GM19468 (cell line): ENCODE data around the gene MYO1D.
"Not testable (repeated sequence)": the region's sequence is repeated elsewhere in the genome, so short reads cannot be mapped to it uniquely, and the experiment has no call there.

ENCODE experiments used
- ATAC-seq: cut with Tn5 transposase; IDR thresholded peaks from one replicate; pipeline ENCODE4 v1.9.1; 2021; ENCODE audit warnings: mild to moderate bottlenecking, moderate library complexity, moderate number of reproducible peaks; ENCODE audit not compliant: unreplicated experiment; ENCODE audit errors: extremely low read depth

Gene MYO1D

GRCh38 chr17:32452281-32452680, 424.6 kb downstream of the MYO1D start:
- no peak for ATAC-seq

DNA sequence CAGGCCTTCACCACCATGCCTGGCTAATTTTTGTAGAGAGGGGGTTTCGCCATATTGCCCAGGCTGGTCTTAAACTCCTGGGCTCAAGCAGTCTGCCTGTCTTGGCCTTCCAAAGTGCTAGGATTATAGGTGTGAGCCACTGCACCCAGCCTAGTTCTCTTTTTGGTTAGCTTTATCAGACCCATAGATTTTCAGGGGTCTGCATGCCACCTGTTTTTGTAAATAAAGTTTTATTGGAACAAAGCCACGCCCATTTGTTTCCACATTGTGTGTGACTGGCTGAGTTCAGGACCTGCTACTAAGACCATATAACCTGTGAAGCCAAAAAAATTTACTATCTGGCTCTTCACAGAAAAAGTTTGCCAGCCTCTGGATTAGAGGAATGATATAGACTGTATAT, 425.0 kb downstream of the MYO1D start:
- no peak for ATAC-seq

DNA sequence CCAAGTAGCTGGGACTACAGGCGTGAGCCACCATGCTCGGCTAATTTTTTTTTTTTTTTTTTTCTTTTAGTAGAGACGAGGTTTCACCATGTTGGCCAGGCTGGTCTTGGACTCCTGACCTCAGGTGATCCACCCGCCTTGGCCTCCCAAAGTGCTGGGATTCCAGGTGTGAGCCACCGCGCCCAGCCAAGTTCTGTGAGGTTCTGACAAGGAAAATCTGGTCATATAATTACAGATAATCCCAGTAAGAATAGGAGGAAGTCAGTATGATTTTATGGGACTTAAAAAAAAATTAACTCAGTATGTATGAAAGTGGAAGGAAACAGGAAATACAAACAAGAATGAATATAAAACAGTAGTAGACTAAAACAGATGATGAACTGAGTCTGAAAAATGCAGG, 426.5 kb downstream of the MYO1D start:
- not testable (repeated sequence) for ATAC-seq

- ATAC-seq: no peak
Measured at GRCh38 chr17:32449963-32450362, 427.0 kb downstream of the MYO1D start.

DNA sequence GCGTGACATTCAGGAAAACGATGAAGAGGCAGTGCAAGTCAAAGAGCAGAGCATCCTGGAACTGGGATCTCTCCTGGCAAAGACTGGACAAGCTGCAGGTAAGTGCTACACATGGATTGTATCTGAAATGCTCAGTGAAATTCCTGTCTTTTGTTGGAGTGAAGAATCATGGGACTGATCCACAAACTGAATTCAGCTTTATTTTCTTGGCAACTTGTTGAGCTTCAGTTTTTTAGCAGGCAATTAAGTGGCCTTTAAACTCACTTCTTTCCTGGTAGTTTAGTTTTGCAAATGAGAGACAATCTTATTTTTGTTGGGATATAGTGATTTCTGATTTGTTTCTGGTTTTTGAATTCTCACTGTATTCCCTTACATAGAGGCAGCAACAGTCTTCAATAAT, 430.0 kb downstream of the MYO1D start:
- ATAC-seq: no peak

DNA sequence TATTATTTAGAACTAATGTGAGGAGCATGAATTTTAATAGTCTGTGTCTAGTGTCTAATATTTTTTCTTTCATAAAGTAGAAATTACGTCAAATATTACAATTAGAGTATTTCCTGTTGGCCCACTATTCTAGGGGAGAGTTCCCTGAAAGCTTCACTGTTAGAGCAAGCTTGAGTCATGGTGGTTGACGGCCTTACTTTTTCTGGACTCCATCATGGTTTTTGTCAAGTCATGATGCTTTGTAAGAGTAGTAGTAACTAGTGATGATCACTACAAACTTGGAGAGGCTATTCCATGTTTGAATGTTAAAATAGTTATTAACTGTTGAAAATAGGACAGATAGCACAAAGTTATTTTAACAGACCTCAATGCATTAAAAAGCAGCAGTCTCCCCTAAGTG, 431.0 kb downstream of the MYO1D start:
- ATAC-seq: no peak

DNA sequence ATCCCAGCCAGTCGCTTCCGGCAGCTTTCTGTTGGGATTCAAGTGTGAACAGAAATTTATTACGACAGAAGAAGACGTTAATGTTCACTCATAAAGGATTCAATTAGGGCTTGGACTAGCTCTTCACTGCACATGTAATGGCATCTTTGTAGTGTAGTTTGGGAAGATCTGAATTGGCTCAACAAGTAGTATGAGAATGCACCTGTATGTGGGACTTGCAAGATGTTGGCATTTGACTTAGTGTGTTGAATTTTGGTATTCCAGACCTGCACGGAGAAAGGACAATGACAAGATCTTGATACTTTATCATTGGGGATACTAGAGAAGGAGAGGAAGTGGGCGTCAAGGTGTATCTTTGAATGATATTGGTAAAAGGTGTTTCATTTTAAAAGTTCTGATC, 431.4 kb downstream of the MYO1D start:
- no peak for ATAC-seq

GRCh38 chr17:32445074-32445415, 431.9 kb downstream of the MYO1D start:
- no peak for ATAC-seq

DNA sequence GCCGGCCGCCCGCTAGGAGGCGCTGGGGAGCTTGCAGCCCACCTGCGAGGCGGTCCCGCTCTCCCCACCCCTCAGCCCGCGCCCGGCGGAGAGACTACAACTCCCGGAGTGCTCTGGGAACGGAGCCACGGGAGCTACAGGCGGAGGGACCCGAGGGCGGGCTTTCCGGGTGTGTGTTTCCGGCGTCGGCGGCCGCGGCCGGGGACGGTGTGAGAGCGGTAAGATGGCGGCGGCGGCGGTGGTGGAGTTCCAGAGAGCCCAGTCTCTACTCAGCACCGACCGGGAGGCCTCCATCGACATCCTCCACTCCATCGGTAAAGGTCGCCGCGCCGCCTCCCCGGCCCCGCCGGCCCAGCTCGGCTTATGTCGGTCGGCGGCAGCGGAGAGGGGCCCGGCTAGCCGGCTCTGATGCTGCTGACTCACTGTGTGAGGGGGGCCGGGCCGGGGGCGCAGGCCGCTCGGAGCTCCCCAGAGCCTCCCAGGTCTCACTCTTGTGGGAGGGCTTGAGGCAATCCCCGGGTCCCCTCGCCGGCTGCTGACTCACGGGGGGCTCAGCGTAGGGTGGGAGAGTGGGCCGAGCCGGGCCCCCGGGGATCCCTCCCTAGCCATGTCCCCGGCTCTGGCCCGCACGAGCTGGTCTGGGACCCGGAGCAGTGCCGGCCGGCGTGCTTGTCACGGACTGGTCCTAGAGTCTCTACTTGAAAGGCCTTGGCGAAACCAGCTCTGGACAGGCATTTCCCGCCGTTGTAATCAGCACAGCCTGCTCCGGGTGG, 432.4 kb downstream of the MYO1D start, which contains the start of gene PSMD11:
PSMD11 (plus strand) TSS at position 210 of the 773 bp plus-strand sequence; CDS start at position 224, 14 bp downstream.
- peak; percentile 82 for ATAC-seq

GRCh38 chr17:32443827-32444300, 433.1 kb downstream of the MYO1D start:
- ATAC-seq: no peak
